Ascending aorta (tissue), 2 donors: ENCODE measurements around the gene C19orf44. TPM values are rescaled to one million over a fixed set of nuclear protein-coding genes. Genes with fewer than 3 reads are reported as not detected.
"Not testable (repeated sequence)": the region's sequence is repeated elsewhere in the genome, so short reads cannot be mapped to it uniquely, and the experiment has no call there.

Experiments used
- DNase-seq, 2 donors: peaks; one replicate each; pipeline ENCODE4 v3.0.0-alpha.2; 2019; ENCODE audit warnings: low spot score in 2 of 2
- H3K27ac ChIP-seq, 2 donors: fragments of 200-600 bp; sonication (generic); one replicate each; pipeline ENCODE4 v1.5.1; 2016 to 2017; ENCODE audit warnings: mild to moderate bottlenecking in 1 of 2
- H3K27me3 ChIP-seq: fragments of 200-600 bp; sonication (generic); one replicate; pipeline ENCODE4 v1.5.1; 2017
- H3K36me3 ChIP-seq, 2 donors: fragments of 200-600 bp; sonication (generic); one replicate each; pipeline ENCODE4 v1.5.1; 2016
- H3K4me1 ChIP-seq, 2 donors: fragments of 200-600 bp; sonication (generic); one replicate each; pipeline ENCODE4 v1.5.1; 2016 to 2017; ENCODE audit warnings: mild to moderate bottlenecking in 1 of 2
- H3K4me3 ChIP-seq, 2 donors: fragments of 200-600 bp; sonication (generic); one replicate each; pipeline ENCODE4 v1.5.1; 2016 to 2017; ENCODE audit warnings: mild to moderate bottlenecking in 1 of 2
- H3K9me3 ChIP-seq, 2 donors: fragments of 200-600 bp; sonication (generic); one replicate each; pipeline ENCODE4 v1.5.1; 2016
- intact Hi-C: fragments of 100-400 bp; cut with DNase I; formaldehyde crosslinking; loops from one replicate; pipeline ENCODE4 v1.15.1; 2023
- total RNA-seq: library from RNA; depleted of rRNA; stranded (reverse); fragments of >200 nt; gene quantifications from one replicate; pipeline ENCODE4 v1.1.0, GENCODE V29; 2016
- TF ChIP-seq, protein P1 (sequence below), 3 experiments: fragments of 200-600 bp in 2 of 3; fragments of 450-650 bp in 1 of 3; sonication (generic) in 2 of 3; IDR thresholded peaks; one replicate each; pipeline ENCODE4 v1.5.1; 2016 to 2019; ENCODE audit warnings: antibody characterized with exemption in 3 of 3, mild to moderate bottlenecking in 1 of 3, moderate library complexity in 1 of 3

The C19orf44 gene
- 5.1 TPM for total RNA-seq

DNA sequence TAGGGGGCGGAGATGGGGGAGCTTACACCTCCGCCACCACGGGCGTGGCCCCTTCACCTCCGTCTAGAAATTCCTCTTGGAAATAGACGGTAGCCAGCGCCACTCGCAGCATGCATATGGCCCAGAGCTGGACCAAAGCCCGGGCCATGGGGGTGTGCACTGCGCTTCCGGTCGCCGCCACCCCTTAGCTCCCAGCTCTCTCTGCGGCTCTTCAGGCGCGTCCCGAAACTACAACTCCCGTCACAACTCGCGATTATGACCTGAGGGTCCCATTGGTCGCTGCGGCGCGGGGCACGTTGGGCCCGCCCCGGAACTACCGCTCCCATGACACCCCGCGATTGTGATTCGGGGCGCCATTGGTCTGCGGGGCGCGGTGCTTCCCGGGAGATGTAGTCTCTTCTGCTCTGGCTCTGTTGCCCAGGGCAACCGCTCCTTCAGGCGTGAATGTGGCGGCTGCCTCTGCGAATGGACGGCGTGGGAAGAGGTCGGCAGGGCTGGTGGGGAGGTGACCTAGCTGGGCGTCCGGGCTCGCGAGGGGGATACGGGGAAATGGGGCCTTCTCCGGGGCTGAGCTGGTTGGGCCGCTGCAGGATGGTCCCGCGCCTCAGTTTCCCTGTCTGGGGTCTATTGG, at the start of gene C19orf44, which contains the start of gene CALR3:
Gene C19orf44, plus strand, starts transcription at position 413 of the 631 bp plus-strand sequence. CDS start 4,399 bp downstream, outside the sequence.
Gene CALR3, minus strand, starts transcription at position 186 of the 631 bp plus-strand sequence. Its CDS starts 38 bp downstream, at position 148.
- no peaks in the 10 kb centered on the region for H3K9me3 ChIP-seq
- TF ChIP-seq, protein P1, sequence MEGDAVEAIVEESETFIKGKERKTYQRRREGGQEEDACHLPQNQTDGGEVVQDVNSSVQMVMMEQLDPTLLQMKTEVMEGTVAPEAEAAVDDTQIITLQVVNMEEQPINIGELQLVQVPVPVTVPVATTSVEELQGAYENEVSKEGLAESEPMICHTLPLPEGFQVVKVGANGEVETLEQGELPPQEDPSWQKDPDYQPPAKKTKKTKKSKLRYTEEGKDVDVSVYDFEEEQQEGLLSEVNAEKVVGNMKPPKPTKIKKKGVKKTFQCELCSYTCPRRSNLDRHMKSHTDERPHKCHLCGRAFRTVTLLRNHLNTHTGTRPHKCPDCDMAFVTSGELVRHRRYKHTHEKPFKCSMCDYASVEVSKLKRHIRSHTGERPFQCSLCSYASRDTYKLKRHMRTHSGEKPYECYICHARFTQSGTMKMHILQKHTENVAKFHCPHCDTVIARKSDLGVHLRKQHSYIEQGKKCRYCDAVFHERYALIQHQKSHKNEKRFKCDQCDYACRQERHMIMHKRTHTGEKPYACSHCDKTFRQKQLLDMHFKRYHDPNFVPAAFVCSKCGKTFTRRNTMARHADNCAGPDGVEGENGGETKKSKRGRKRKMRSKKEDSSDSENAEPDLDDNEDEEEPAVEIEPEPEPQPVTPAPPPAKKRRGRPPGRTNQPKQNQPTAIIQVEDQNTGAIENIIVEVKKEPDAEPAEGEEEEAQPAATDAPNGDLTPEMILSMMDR (IDR thresholded peaks at IDR 0.05), result peak in 1 of 3 experiments; percentile 22
- intact Hi-C loops, result loop anchor here (1.0 kb wide), 4 partner anchors 24 to 164 kb away; partner anchors contain the start of genes CHERP, SLC35E1 and SMIM7
- H3K36me3 ChIP-seq, result peaks cover 0 to 1% of the 10 kb centered on the region in 2 donors
- peak; percentile 97 to 100 for DNase-seq
- peak within 1 kb of the TSS; percentile 64 to 69 for H3K27ac ChIP-seq
- H3K4me3 ChIP-seq, result peak within 1 kb of the TSS; percentile 72 to 82
- H3K4me1 ChIP-seq, result peaks cover 0 to 7% of the 10 kb centered on the region in 2 donors
- H3K27me3 ChIP-seq, result no peaks in the 10 kb centered on the region

DNA sequence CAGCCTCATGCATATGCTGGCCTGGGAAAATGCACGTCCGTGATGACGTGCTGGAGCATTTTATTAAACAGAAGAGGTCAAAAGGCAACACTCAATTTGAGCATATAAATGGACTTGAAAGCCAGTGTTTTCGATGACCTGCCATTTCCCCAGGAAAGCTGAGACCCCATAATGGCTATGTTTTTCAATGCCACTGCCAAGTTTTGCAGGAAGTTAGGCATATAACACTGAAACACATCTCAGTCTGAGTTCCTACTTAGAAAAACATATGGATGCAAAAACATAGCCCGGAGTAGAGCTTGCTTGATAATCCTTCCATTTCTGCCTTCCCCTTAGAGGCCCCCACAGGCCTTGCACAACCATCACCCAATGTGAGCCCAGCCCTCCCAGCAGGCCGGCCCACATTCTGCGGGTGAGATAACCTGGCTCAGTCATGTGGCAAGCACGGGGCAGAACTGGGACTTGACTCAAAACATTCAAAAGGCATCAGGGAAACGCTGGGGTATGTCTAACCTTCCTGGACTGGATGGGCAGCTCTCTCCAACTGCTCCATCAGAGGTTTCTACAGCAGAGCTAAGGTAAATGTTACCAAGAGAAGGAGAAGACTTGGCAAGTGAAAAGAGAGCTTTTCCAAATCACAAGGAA, 49.3 kb upstream of the C19orf44 start:
- peak; percentile 51 to 82 for DNase-seq
- intact Hi-C loops, result no loop called here
- H3K27ac ChIP-seq, result peak overlapping the region; percentile 26 to 38
- H3K4me1 ChIP-seq, result peaks cover 5 to 9% of the 10 kb centered on the region in 2 donors
- H3K36me3 ChIP-seq, result no peaks in the 10 kb centered on the region
- TF ChIP-seq, protein P1 (IDR thresholded peaks at IDR 0.05), result no peak
- H3K27me3 ChIP-seq, result no peaks in the 10 kb centered on the region
- H3K4me3 ChIP-seq, result no peak overlapping the region
- no peaks in the 10 kb centered on the region for H3K9me3 ChIP-seq

DNA sequence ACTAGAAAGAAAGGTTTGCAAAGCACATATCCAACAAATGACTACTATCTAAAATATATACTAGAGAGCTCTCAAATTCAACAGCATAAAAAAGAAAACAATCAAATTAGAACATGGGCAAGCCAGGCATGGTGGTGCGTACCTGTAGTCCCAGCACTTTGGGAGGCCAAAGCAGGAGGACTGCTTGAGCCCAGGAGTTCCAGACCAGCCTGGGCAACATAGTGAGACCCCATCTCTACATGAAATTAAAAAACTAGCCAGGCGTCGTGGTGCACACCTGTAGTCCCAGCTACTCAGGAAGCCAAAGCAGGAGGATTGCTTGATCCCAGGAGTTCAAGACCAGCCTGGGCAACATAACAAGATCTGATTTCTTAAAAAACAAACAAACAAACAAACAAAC, 47.3 kb upstream of the C19orf44 start:
- intact Hi-C loops, H3K27me3 ChIP-seq, H3K36me3 ChIP-seq, H3K27ac ChIP-seq, DNase-seq, H3K4me1 ChIP-seq, H3K4me3 ChIP-seq, H3K9me3 ChIP-seq: not testable (repeated sequence)

DNA sequence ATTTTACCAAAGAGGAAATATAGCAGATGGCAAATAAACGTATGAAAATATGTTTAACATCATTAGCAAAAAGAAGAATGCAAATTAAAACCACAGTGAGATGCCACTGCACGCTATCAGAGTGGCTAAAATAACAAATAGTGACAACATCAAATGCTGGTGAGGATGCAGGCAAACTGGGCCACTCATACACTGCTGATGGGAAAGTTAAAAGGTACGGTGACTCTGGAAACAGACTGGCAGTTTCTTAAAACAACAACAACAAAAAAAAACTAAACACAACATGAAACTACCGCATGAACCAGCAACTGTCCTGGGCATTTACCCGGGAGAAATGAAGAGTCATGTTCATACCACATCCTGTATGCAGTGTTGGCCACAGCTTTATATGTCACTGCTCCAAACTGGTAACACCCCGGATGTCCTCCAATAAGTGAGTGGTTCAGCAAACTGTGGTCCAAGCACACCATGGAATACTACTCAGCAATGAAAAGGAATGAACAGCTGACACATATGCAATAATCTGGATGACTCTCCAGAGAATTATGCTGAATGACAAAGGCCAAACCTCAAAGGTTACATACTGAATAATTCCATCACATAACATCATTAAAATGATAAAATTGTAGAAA, 46.7 kb upstream of the C19orf44 start:
- no peak overlapping the region for H3K27ac ChIP-seq
- peaks cover 5 to 9% of the 10 kb centered on the region in 2 donors for H3K4me1 ChIP-seq
- H3K4me3 ChIP-seq, result no peak overlapping the region
- no peaks in the 10 kb centered on the region for H3K9me3 ChIP-seq
- intact Hi-C loops, result no loop called here
- TF ChIP-seq, protein P1 (IDR thresholded peaks at IDR 0.05), result no peak
- no peaks in the 10 kb centered on the region for H3K36me3 ChIP-seq
- no peaks in the 10 kb centered on the region for H3K27me3 ChIP-seq
- no peak for DNase-seq

DNA sequence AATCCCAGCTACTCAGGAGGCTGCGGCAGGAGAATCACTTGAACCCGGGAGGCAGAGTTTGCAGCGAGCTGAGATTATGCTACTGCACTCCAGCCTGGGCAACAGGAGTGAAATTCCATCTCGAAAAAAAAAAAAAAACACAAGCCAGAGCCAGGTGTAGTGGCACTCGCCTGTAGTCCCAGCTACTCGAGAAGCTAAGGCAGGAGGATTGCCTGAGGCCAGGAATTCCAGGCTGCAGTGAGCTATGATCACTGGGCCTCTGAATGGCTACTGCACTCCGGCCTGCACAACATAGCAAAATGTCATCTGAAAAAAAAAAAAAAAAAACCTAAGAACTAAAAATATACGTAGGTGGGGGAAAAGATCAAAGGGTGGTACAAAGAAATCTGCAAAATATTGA, 43.9 kb upstream of the C19orf44 start:
- intact Hi-C loops, result no loop called here
- TF ChIP-seq, protein P1 (IDR thresholded peaks at IDR 0.05), result no peak
- no peak for DNase-seq
- Histone ChIP-seq H3K4me3 (no peak overlapping the region), H3K36me3 (no peaks in the 10 kb centered on the region), H3K27ac (no peak overlapping the region), H3K9me3 (no peaks in the 10 kb centered on the region), H3K27me3 (no peaks in the 10 kb centered on the region), H3K4me1 (peaks cover 6 to 12% of the 10 kb centered on the region in 2 donors)
